ENCODE data around the gene DHRS2. TPM values are rescaled to one million over a fixed set of nuclear protein-coding genes. Genes with fewer than 3 reads are reported as not detected.

DHRS2 gene
- 14.6 and 15.6 TPM in 2 replicates for total RNA-seq (2014; rRNA removed; shearing (Covaris generic))

GRCh38 chr14:23636317-23637211 lies at the start of gene DHRS2:
TSS of gene DHRS2 (plus strand) at chr14:23636364. CDS start at chr14:23638865, 2,501 bp downstream.

Other genes starting within 250 kb of the DHRS2 start
- gene MYH6, start 228.1 kb upstream of the DHRS2 start, total RNA-seq (2014; rRNA removed; shearing (Covaris generic)) = not detected in 2 replicates
- not detected in 2 replicates for gene MYH7, start 200.7 kb upstream of the DHRS2 start, total RNA-seq (2014; rRNA removed; shearing (Covaris generic))
- 74.9 and 83.3 TPM in 2 replicates for gene NGDN, start 166.7 kb upstream of the DHRS2 start, total RNA-seq (2014; rRNA removed; shearing (Covaris generic))
- gene ZFHX2, start 84.6 kb upstream of the DHRS2 start, total RNA-seq (2014; rRNA removed; shearing (Covaris generic)) = 0.26 and 1.5 TPM in 2 replicates
- 15.9 and 23.6 TPM in 2 replicates for gene THTPA, start 80.1 kb upstream of the DHRS2 start, total RNA-seq (2014; rRNA removed; shearing (Covaris generic))
- 10.2 and 15.8 TPM in 2 replicates for gene AP1G2, start 68.6 kb upstream of the DHRS2 start, total RNA-seq (2014; rRNA removed; shearing (Covaris generic))
- not detected in 2 replicates for gene JPH4, start 57.6 kb upstream of the DHRS2 start, total RNA-seq (2014; rRNA removed; shearing (Covaris generic))

Measured in A375 (cell line).